ENCODE results near the gene ADARB2. TPM values are rescaled to one million over a fixed set of nuclear protein-coding genes. Genes with fewer than 3 reads are reported as not detected.

ADARB2 gene
- total RNA-seq, 1 donor from 2014 or later = 0.80 TPM

DNA sequence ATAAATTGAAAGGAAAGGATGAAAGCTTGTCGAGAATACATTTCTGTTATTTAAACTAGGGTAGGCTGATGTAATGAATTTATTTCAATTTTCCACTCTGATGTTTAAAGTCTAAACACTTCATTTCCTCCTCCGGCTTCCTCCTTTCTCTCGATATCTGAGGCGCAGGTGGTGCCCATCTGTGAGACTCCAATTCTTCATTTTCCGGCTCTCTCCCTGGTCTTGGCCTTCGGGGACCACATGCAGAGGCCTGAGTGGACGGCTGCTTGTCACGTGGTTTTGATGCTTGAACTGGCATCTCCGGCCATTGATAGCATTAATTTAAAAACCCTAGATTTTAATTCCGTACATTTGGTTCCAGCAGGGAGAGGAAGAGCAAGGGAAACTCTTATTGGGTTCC, 5.8 kb upstream of the ADARB2 start:
- TF ChIP-seq, protein P1, sequence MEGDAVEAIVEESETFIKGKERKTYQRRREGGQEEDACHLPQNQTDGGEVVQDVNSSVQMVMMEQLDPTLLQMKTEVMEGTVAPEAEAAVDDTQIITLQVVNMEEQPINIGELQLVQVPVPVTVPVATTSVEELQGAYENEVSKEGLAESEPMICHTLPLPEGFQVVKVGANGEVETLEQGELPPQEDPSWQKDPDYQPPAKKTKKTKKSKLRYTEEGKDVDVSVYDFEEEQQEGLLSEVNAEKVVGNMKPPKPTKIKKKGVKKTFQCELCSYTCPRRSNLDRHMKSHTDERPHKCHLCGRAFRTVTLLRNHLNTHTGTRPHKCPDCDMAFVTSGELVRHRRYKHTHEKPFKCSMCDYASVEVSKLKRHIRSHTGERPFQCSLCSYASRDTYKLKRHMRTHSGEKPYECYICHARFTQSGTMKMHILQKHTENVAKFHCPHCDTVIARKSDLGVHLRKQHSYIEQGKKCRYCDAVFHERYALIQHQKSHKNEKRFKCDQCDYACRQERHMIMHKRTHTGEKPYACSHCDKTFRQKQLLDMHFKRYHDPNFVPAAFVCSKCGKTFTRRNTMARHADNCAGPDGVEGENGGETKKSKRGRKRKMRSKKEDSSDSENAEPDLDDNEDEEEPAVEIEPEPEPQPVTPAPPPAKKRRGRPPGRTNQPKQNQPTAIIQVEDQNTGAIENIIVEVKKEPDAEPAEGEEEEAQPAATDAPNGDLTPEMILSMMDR (IDR thresholded peaks at IDR 0.05) = no peak
- ATAC-seq (no peak), DNase-seq (no peak)
- Histone ChIP-seq H3K36me3 (no peaks in the 10 kb centered on the region), H3K27ac (no peak overlapping the region), H3K9me3 (no peaks in the 10 kb centered on the region), H3K27me3 (ENCODE audit: low read depth) (peaks cover 38% of the 10 kb centered on the region), H3K4me3 (no peak overlapping the region), H3K4me1 (no peaks in the 10 kb centered on the region)
- intact Hi-C loops (cut with DNase I) = no loop called here

DNA sequence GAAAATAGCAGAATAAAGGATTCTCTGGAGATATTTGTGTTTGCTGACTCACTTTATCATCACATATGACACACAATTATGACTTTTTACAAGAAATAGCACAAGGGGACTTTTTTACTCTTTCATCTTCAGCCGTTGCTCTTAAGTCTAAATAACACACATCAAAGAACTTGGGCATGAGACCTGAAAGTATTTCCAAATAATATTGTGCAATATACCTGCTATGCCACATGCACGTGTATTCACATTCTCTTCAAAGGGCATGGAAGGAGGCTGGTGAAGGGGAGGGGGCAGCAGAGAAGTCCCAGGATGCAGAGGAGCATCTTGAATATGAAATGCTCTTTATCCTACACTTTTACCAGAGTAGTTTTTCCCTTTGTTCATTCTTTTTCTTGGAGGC, 4.1 kb upstream of the ADARB2 start:
- ATAC-seq (no peak), DNase-seq (no peak)
- TF ChIP-seq, protein P1 (IDR thresholded peaks at IDR 0.05) = no peak
- no peak overlapping the region for H3K4me3 ChIP-seq
- H3K27ac ChIP-seq = no peak overlapping the region
- no peaks in the 10 kb centered on the region for H3K36me3 ChIP-seq
- H3K9me3 ChIP-seq = no peaks in the 10 kb centered on the region
- peaks cover 54% of the 10 kb centered on the region for H3K27me3 ChIP-seq (ENCODE audit: low read depth)
- intact Hi-C loops (cut with DNase I) = no loop called here
- peaks cover 7% of the 10 kb centered on the region for H3K4me1 ChIP-seq

DNA sequence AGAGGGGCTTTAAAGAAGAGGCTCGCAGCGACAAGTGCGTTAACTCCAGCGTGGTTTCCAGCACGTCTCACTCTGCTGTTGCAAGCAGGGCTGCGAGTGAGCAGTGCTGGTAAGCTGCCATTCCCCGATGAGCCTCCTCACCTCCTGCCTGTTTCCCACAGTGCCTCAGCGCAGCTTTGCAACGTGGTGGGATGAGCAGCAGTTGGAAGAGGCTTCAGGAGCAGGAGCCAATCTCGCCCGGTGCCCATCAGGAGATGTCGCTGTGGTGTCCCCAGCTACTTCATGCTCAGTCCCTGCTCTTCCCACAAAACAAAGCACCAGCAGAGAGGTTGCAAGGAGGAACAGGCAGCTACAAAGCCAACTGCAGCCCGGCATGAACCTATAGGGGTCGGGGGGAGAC, 2.4 kb upstream of the ADARB2 start:
- Histone ChIP-seq H3K27me3 (ENCODE audit: low read depth) (peaks cover 66% of the 10 kb centered on the region), H3K4me3 (no peak overlapping the region), H3K27ac (no peak overlapping the region), H3K36me3 (no peaks in the 10 kb centered on the region), H3K4me1 (peaks cover 7% of the 10 kb centered on the region), H3K9me3 (no peaks in the 10 kb centered on the region)
- TF ChIP-seq, protein P1 (IDR thresholded peaks at IDR 0.05) = no peak
- ATAC-seq = no peak
- intact Hi-C loops (cut with DNase I) = no loop called here
- DNase-seq = no peak

DNA sequence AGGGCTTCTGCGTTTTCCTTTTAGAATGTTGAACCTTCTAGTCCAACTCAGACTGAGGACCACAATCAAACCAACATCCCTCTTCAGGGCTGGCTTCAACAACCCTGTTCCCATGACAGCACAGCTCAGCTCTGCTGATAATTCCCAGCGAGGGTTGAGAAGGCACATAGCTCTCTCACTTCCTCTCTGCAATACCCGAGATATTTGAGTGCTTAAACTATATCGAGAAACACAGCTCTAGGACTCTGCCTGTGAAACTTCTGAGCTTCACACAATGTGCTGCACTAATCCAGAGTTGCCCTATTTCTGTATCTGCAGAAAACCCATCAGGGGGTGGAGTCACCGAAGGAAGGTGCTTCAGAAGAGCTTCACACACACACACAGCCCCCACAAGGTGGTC, 1.6 kb upstream of the ADARB2 start:
- no peak overlapping the region for H3K27ac ChIP-seq
- no peak overlapping the region for H3K4me3 ChIP-seq
- intact Hi-C loops (cut with DNase I) = no loop called here
- peaks cover 66% of the 10 kb centered on the region for H3K27me3 ChIP-seq (ENCODE audit: low read depth)
- TF ChIP-seq, protein P1 (IDR thresholded peaks at IDR 0.05) = no peak
- peaks cover 7% of the 10 kb centered on the region for H3K4me1 ChIP-seq
- DNase-seq (no peak), ATAC-seq (no peak)
- H3K9me3 ChIP-seq = no peaks in the 10 kb centered on the region
- H3K36me3 ChIP-seq = no peaks in the 10 kb centered on the region

DNA sequence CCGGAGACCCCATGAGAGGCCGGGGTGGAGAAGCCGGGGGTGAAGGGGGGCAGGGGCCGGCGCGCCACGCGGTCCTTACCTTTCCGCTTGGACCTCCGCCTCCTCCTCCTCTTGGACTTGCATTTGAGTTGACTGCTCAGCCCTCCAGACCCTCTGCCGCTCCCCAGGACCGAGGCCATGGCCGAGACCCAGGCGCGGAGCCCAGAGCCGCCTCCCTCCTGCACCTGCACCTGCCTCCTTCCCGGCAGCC, 428 bp downstream of the ADARB2 start:
- intact Hi-C loops (cut with DNase I) = no loop called here
- H3K4me3 ChIP-seq = peak overlapping the region; percentile 29

More for the DNA sequence above, 428 bp downstream of the ADARB2 start:
- Histone ChIP-seq H3K27ac (no peak overlapping the region), H3K9me3 (no peaks in the 10 kb centered on the region), H3K36me3 (no peaks in the 10 kb centered on the region), H3K27me3 (ENCODE audit: low read depth) (peaks cover 80% of the 10 kb centered on the region), H3K4me1 (peaks cover 7% of the 10 kb centered on the region)
- TF ChIP-seq, protein P1 (IDR thresholded peaks at IDR 0.05) = no peak
- ATAC-seq (peak in 1 of 2 donors; percentile 40), DNase-seq (no peak)
